ENCODE data around the gene MAD1L1.
"Not testable (repeated sequence)": the region's sequence is repeated elsewhere in the genome, so short reads cannot be mapped to it uniquely, and the experiment has no call there.

MAD1L1 gene

GRCh38 chr7:1863091-1863900 is 369.4 kb downstream of the MAD1L1 start:
- no peak for DNase-seq (ENCODE audit: low spot score)

GRCh38 chr7:1862560-1862959 is 370.2 kb downstream of the MAD1L1 start:
- DNase-seq (ENCODE audit: low spot score) = no peak

GRCh38 chr7:1861799-1862458 is 370.8 kb downstream of the MAD1L1 start:
- DNase-seq (ENCODE audit: low spot score) = no peak

- not testable (repeated sequence) for DNase-seq (ENCODE audit: low spot score)
Measured at GRCh38 chr7:1860881-1861798, 371.6 kb downstream of the MAD1L1 start.

GRCh38 chr7:1859266-1860035 is 373.3 kb downstream of the MAD1L1 start:
- DNase-seq (ENCODE audit: low spot score) = no peak

GRCh38 chr7:1858435-1859265 is 374.1 kb downstream of the MAD1L1 start:
- DNase-seq (ENCODE audit: low spot score) = no peak

GRCh38 chr7:1857487-1858421 is 375.0 kb downstream of the MAD1L1 start:
- DNase-seq (ENCODE audit: low spot score) = no peak

GRCh38 chr7:1856888-1857441 is 375.8 kb downstream of the MAD1L1 start:
- no peak for DNase-seq (ENCODE audit: low spot score)

- no peak for DNase-seq (ENCODE audit: low spot score)
Measured at GRCh38 chr7:1856161-1856887, 376.4 kb downstream of the MAD1L1 start.

GRCh38 chr7:1855725-1856160 is 377.0 kb downstream of the MAD1L1 start:
- DNase-seq (ENCODE audit: low spot score) = no peak

- DNase-seq (ENCODE audit: low spot score) = no peak
Measured at GRCh38 chr7:1854866-1855724, 377.6 kb downstream of the MAD1L1 start.

- no peak for DNase-seq (ENCODE audit: low spot score)
Measured at GRCh38 chr7:1853986-1854865, 378.5 kb downstream of the MAD1L1 start.

GRCh38 chr7:1853431-1853985 is 379.2 kb downstream of the MAD1L1 start:
- DNase-seq (ENCODE audit: low spot score) = no peak

GRCh38 chr7:1852517-1853430 is 380.0 kb downstream of the MAD1L1 start:
- no peak for DNase-seq (ENCODE audit: low spot score)

All from iPS-NIHi11 (cell line).